GM12864 (cell line): ENCODE measurements around the gene ZP2.
"Not testable (repeated sequence)": the region's sequence is repeated elsewhere in the genome, so short reads cannot be mapped to it uniquely, and the experiment has no call there.

Source experiments
- DNase-seq: peaks from one replicate; pipeline ENCODE4 v3.0.0-alpha.2; 2011; ENCODE audit warnings: low read depth
- H3K4me3 ChIP-seq: 2 replicates; pipeline ENCODE4 v1.5.1; 2011; ENCODE audit warnings: mild to moderate bottlenecking, low read depth, low read length, control low read depth
- CTCF ChIP-seq: IDR thresholded peaks from 2 replicates; pipeline ENCODE4 v1.5.1; 2011; ENCODE audit warnings: low read depth, mild to moderate bottlenecking, moderate library complexity, low read length, control low read depth, inconsistent platforms; ENCODE audit errors: missing control alignments

The ZP2 gene

GRCh38 chr16:21159281-21159951 lies 52.0 kb downstream of the ZP2 start:
- no peak for DNase-seq

GRCh38 chr16:21158208-21159110 lies 52.9 kb downstream of the ZP2 start, which contains the start of gene LDAF1:
LDAF1 (plus strand) TSS chr16:21158674; CDS start chr16:21161183, 2,509 bp downstream.
- DNase-seq = peak; percentile 16
- H3K4me3 ChIP-seq = peak within 1 kb of the TSS; percentile 64
- no peak for TF ChIP-seq CTCF

More at GRCh38 chr16:21159281-21159951, 52.0 kb downstream of the ZP2 start:
- peak overlapping the region; percentile 64 for H3K4me3 ChIP-seq
- TF ChIP-seq CTCF = no peak

GRCh38 chr16:21157632-21158031 lies 53.7 kb downstream of the ZP2 start:
- H3K4me3 ChIP-seq = no peak overlapping the region
- no peak for DNase-seq
- no peak for TF ChIP-seq CTCF

GRCh38 chr16:21156767-21157467 lies 54.5 kb downstream of the ZP2 start:
- TF ChIP-seq CTCF = peak; percentile 59
- DNase-seq = no peak
- no peak overlapping the region for H3K4me3 ChIP-seq

- not testable (repeated sequence) for DNase-seq, H3K4me3 ChIP-seq
Measured at GRCh38 chr16:21156011-21156410, 55.4 kb downstream of the ZP2 start.

- not testable (repeated sequence) for DNase-seq, H3K4me3 ChIP-seq
Measured at GRCh38 chr16:21153124-21153729, 58.1 kb downstream of the ZP2 start.

- not testable (repeated sequence) for DNase-seq, H3K4me3 ChIP-seq
Measured at GRCh38 chr16:21152160-21153030, 59.0 kb downstream of the ZP2 start.
